Measurements from ENCODE around the gene C17orf100.

DNA sequence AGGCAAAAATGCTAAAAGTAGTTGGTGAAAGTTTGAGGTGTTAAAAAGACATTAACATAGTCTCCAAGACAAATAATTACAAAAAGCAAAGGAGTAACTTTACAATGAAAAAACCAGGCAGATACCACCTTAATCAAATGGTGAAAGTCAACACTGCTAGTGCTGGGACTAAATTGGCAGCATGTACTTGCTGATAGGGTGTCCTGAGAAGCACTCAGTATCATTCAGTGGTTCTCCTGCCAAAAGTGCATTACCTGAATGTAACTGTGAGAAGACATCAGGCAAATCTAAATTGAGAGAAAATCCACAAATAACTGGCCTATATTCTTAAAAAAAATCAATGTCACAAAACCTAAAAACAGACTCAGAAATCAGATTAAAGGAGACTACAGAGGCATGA lies 19.0 kb upstream of the C17orf100 start:
- no peak for TF ChIP-seq CTCF (IDR thresholded peaks at IDR 0.05; ENCODE audit: low read length)
- TF ChIP-seq EZH2phosphoT487 (IDR thresholded peaks at IDR 0.05; ENCODE audit: low read length): no peak
- TF ChIP-seq EZH2 (optimal IDR thresholded peaks at IDR 0.05; ENCODE audit: low read depth, low read length): no peak

Measured in MM.1S (cell line).